CD4-positive, alpha-beta T cell treated with Interleukin-6 for 4 hours (primary cell): ENCODE data around the gene KMT2E.
A peak's percentile ranks its signal among the peaks of the same experiment; 100 is the strongest.
"Not testable (repeated sequence)": the region's sequence is repeated elsewhere in the genome, so short reads cannot be mapped to it uniquely, and the experiment has no call there.

Experiments used
- DNase-seq: peaks from one replicate; pipeline ENCODE4 v3.0.0-alpha.2; 2020; ENCODE audit warnings: mixed read lengths

KMT2E gene

GRCh38 chr7:104983578-104984539 is 30.1 kb upstream of the KMT2E start:
- peak; percentile 84 for DNase-seq

GRCh38 chr7:104984585-104985258 is 29.3 kb upstream of the KMT2E start:
- no peak for DNase-seq

GRCh38 chr7:104985259-104985617 is 28.8 kb upstream of the KMT2E start:
- DNase-seq = no peak

- no peak for DNase-seq
Observed at GRCh38 chr7:104986628-104987259, 27.3 kb upstream of the KMT2E start.

- DNase-seq = not testable (repeated sequence)
Observed at GRCh38 chr7:104987403-104987802, 26.6 kb upstream of the KMT2E start.

GRCh38 chr7:104990983-104991382 is 23.0 kb upstream of the KMT2E start:
- no peak for DNase-seq

GRCh38 chr7:104992306-104992705 is 21.7 kb upstream of the KMT2E start:
- no peak for DNase-seq

GRCh38 chr7:104993217-104993862 is 20.7 kb upstream of the KMT2E start:
- DNase-seq = no peak

GRCh38 chr7:104998040-104998752 is 15.8 kb upstream of the KMT2E start:
- DNase-seq = no peak

- no peak for DNase-seq
Observed at GRCh38 chr7:105000200-105000599, 13.8 kb upstream of the KMT2E start.

- DNase-seq = no peak
Observed at GRCh38 chr7:105000927-105001336, 13.1 kb upstream of the KMT2E start.

- DNase-seq = no peak
Observed at GRCh38 chr7:105001652-105002184, 12.3 kb upstream of the KMT2E start.

GRCh38 chr7:105003275-105003674 is 10.7 kb upstream of the KMT2E start:
- DNase-seq = peak; percentile 61

- no peak for DNase-seq
Observed at GRCh38 chr7:105003872-105004510, 10.0 kb upstream of the KMT2E start.

GRCh38 chr7:105005006-105005405 is 9.0 kb upstream of the KMT2E start:
- DNase-seq = not testable (repeated sequence)

- not testable (repeated sequence) for DNase-seq
Observed at GRCh38 chr7:105005486-105005885, 8.5 kb upstream of the KMT2E start.

GRCh38 chr7:105006367-105007136 is 7.5 kb upstream of the KMT2E start:
- DNase-seq = no peak

GRCh38 chr7:105007298-105007697 is 6.7 kb upstream of the KMT2E start:
- DNase-seq = no peak

GRCh38 chr7:105009667-105010503 is 4.1 kb upstream of the KMT2E start:
- no peak for DNase-seq
